ENCODE results near the gene NKX1-2. TPM values are rescaled to one million over a fixed set of nuclear protein-coding genes. Genes with fewer than 3 reads are reported as not detected.

Gene NKX1-2
- not detected in 2 replicates for total RNA-seq (ENCODE audit: low replicate concordance)

GRCh38 chr10:124450012-124450782 lies at the start of gene NKX1-2:
TSS of gene NKX1-2 (minus strand) at chr10:124450035. CDS start at chr10:124449943, 92 bp downstream.
- no peak for TF ChIP-seq CTCF (IDR thresholded peaks at IDR 0.05; ENCODE audit: insufficient read depth, low read length)
- no peak for DNase-seq (ENCODE audit: low read depth)
- no peak within 1 kb of the TSS for H3K4me3 ChIP-seq (ENCODE audit: low read depth, low read length)

- no peak overlapping the region for H3K4me3 ChIP-seq (ENCODE audit: low read depth, low read length)
- no peak for DNase-seq (ENCODE audit: low read depth)
- TF ChIP-seq CTCF (IDR thresholded peaks at IDR 0.05; ENCODE audit: insufficient read depth, low read length): no peak
Measured at GRCh38 chr10:124498056-124498455, 48.2 kb upstream of the NKX1-2 start.

GRCh38 chr10:124497196-124497881 lies 47.5 kb upstream of the NKX1-2 start:
- H3K4me3 ChIP-seq (ENCODE audit: low read depth, low read length): no peak overlapping the region
- DNase-seq (ENCODE audit: low read depth): no peak
- TF ChIP-seq CTCF (IDR thresholded peaks at IDR 0.05; ENCODE audit: insufficient read depth, low read length): no peak

- H3K4me3 ChIP-seq (ENCODE audit: low read depth, low read length): no peak overlapping the region
- DNase-seq (ENCODE audit: low read depth): no peak
- no peak for TF ChIP-seq CTCF (IDR thresholded peaks at IDR 0.05; ENCODE audit: insufficient read depth, low read length)
Measured at GRCh38 chr10:124496620-124497019, 46.8 kb upstream of the NKX1-2 start.

GRCh38 chr10:124496150-124496549 lies 46.3 kb upstream of the NKX1-2 start:
- H3K4me3 ChIP-seq (ENCODE audit: low read depth, low read length): no peak overlapping the region

GRCh38 chr10:124495725-124496124 lies 45.9 kb upstream of the NKX1-2 start:
- H3K4me3 ChIP-seq (ENCODE audit: low read depth, low read length): no peak overlapping the region
- no peak for DNase-seq (ENCODE audit: low read depth)
- no peak for TF ChIP-seq CTCF (IDR thresholded peaks at IDR 0.05; ENCODE audit: insufficient read depth, low read length)

More at GRCh38 chr10:124496150-124496549, 46.3 kb upstream of the NKX1-2 start:
- TF ChIP-seq CTCF (IDR thresholded peaks at IDR 0.05; ENCODE audit: insufficient read depth, low read length): no peak
- no peak for DNase-seq (ENCODE audit: low read depth)
